Ammon's horn (tissue), 1 donor: Measurements from ENCODE around the gene SPATS2L.

ENCODE experiments used
- DNase-seq: peaks from one replicate; pipeline ENCODE4 v3.0.0-alpha.2; 2016; ENCODE audit warnings: low spot score

SPATS2L gene

GRCh38 chr2:200297989-200298388, 8.5 kb upstream of the SPATS2L start:
- no peak for DNase-seq

GRCh38 chr2:200298816-200299215, 7.7 kb upstream of the SPATS2L start:
- DNase-seq = no peak

GRCh38 chr2:200300065-200300464, 6.4 kb upstream of the SPATS2L start:
- DNase-seq = no peak

- DNase-seq = no peak
Measured at GRCh38 chr2:200300638-200301314, 5.7 kb upstream of the SPATS2L start.

GRCh38 chr2:200301953-200302858, 4.3 kb upstream of the SPATS2L start:
- no peak for DNase-seq

- no peak for DNase-seq
Measured at GRCh38 chr2:200302940-200303727, 3.4 kb upstream of the SPATS2L start.

GRCh38 chr2:200305797-200306195, 697 bp upstream of the SPATS2L start:
- DNase-seq = peak; percentile 48

GRCh38 chr2:200306931-200307723, 634 bp downstream of the SPATS2L start:
- DNase-seq = peak; percentile 44

GRCh38 chr2:200307724-200308545, 1.4 kb downstream of the SPATS2L start:
- DNase-seq = no peak

- peak; percentile 55 for DNase-seq
Measured at GRCh38 chr2:200308546-200309295, 2.2 kb downstream of the SPATS2L start.

GRCh38 chr2:200309296-200310049, 3.0 kb downstream of the SPATS2L start:
- no peak for DNase-seq

GRCh38 chr2:200310545-200310971, 4.1 kb downstream of the SPATS2L start:
- DNase-seq = no peak

GRCh38 chr2:200311139-200311538, 4.6 kb downstream of the SPATS2L start:
- no peak for DNase-seq

- no peak for DNase-seq
Measured at GRCh38 chr2:200314976-200315567, 8.6 kb downstream of the SPATS2L start.

GRCh38 chr2:200317975-200318374, 11.5 kb downstream of the SPATS2L start:
- DNase-seq = no peak

- DNase-seq = no peak
Measured at GRCh38 chr2:200318940-200319435, 12.5 kb downstream of the SPATS2L start.

GRCh38 chr2:200319548-200320337, 13.2 kb downstream of the SPATS2L start:
- no peak for DNase-seq

- no peak for DNase-seq
Measured at GRCh38 chr2:200320344-200320743, 13.9 kb downstream of the SPATS2L start.
